T-helper 17 cell (primary cell): ENCODE data around the gene KDM5B. TPM values are rescaled to one million over a fixed set of nuclear protein-coding genes. Genes with fewer than 3 reads are reported as not detected.
A peak's percentile ranks its signal among the peaks of the same experiment; 100 is the strongest.

Source experiments
- ATAC-seq: fragments of 150-1000 bp; cut with Tn5 transposase; 2 replicates; pipeline ENCODE4 v1.10.0; 2021; ENCODE audit warnings: mild to moderate bottlenecking, moderate library complexity
- DNase-seq, 3 donors: peaks; one replicate each; pipeline versions ENCODE4 v3.0.0 to v3.0.0-alpha.2; 2020 to 2021
- H3K9me3 ChIP-seq: one replicate; pipeline ENCODE4 v1.7.0; 2013; ENCODE audit warnings: low read length, mild to moderate bottlenecking; ENCODE audit not compliant: control insufficient read depth, poor library complexity, severe bottlenecking
- H3K27ac Mint-ChIP-seq: one replicate; pipeline ENCODE4 v1.8.0; 2022; ENCODE audit warnings: mild to moderate bottlenecking, moderate library complexity, mixed read lengths
- H3K27me3 Mint-ChIP-seq: one replicate; pipeline ENCODE4 v1.8.0; 2022; ENCODE audit warnings: mixed read lengths
- H3K36me3 Mint-ChIP-seq: one replicate; pipeline ENCODE4 v1.8.0; 2022; ENCODE audit warnings: low read depth, mixed read lengths
- H3K4me1 Mint-ChIP-seq: one replicate; pipeline ENCODE4 v1.8.0; 2022; ENCODE audit warnings: mild to moderate bottlenecking, mixed read lengths
- H3K4me3 Mint-ChIP-seq: one replicate; pipeline ENCODE4 v1.8.0; 2022; ENCODE audit warnings: mild to moderate bottlenecking, moderate library complexity, mixed read lengths
- total RNA-seq, 4 donors: library from RNA in 2 of 4; stranded (reverse) in 2 of 4; gene quantifications; one replicate each; pipeline ENCODE4 v1.2.3 and lab custom pipeline; 2022 to 2026

Gene KDM5B
- total RNA-seq, 2 donors from 2014 or later: 64.2 to 76.2 TPM

DNA sequence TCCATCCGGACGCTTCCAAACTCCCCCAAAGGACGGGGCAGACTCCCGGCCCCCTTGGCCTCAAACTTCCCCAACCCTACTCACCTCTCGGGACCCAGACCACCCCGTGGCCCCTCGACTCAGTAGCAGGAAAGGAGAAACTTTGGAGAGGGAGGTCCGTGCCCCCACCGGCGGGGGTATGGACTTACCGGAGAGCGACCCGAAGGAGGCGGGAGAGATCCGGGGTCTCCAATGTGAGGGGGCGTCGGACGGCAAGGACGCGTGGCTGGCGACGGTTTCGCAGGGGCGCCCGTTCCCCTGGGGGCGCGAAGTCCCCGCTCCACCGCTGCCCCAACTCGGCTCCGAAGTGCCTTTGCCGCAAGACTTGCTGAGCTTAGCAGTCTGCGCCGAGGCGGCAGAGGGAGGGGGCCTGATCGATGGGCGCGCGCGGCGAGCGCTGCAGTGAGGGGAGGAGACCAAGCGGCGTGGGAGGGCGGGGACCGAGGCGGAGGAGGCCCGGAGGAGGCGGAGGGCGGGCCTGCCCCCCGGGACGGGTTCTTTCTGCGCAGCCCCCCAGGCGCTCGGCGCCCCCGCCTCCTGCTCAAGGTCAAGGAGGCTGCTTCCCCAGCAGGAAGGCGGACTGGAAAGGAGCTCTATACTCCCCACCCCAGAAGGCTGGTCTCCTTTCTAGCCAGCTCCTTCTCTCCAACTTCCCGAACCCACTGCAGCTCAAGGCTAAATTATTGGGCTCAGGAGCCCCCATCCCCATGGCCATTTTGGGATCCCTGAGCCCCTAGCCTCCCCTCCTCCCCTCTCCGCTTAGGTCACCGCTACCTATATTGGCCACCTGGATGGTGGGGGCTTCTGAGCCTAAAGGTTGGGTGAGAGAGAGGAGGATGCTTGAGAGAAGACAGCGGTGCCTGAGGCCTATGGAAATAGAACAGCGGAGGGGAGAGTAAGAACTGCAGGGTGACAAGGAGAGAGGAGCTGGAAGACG, 97.9 kb downstream of the KDM5B start, which contains the start of gene SYT2:
SYT2 (minus strand) TSS at position 385 of the 976 bp plus-strand sequence. CDS start 104,682 bp downstream, outside the sequence.
- Mint-ChIP-seq H3K4me3 (peak within 1 kb of the TSS; percentile 75), H3K27me3 (peaks cover 70% of the 10 kb centered on the region), H3K4me1 (no peaks in the 10 kb centered on the region), H3K27ac (no peak within 1 kb of the TSS), H3K36me3 (peaks cover 6% of the 10 kb centered on the region)
- no peaks in the 10 kb centered on the region for H3K9me3 ChIP-seq
- peak; percentile 54 for ATAC-seq
- no peak for DNase-seq

DNA sequence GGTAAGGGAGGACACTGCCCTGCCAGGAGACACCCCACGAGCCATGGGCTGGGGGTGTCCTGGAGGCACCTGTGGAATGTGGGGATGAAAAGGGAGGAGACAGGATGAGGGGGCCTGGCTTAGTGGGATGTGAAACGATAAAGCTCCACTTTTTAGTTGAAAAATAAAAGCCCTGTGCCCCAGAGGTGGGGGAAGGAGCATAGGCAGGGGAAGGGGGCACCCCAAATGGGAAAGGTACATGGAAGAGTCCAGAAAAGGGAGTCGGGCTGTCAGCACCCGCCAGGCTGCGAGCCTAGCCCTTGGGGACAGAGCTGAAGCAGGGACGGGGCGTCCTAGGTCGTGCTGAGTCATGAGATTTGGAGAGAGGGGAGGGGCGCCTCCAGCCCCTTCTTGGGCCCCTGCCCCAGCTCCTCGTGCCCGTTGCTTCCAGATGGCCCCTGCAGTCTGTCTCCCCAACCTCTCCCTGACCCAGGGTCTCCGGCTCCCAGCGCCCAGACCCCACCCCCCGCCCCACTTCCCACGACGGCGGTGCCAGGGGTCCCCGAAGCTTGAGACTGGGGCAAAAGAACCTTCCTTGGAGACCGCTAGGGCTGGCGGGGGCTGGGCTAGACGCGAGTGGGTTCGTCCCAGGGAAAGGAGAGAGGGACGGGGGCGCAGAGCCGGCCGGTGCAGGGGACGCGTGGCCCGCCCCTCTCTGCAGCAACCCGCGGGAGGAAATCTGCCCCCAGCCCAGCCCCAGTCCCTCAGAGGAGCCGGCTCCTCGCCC, 98.8 kb downstream of the KDM5B start:
- ATAC-seq (no peak), DNase-seq (no peak)
- peaks cover 6% of the 10 kb centered on the region for H3K36me3 Mint-ChIP-seq
- no peaks in the 10 kb centered on the region for H3K9me3 ChIP-seq
- H3K4me1 Mint-ChIP-seq: no peaks in the 10 kb centered on the region
- H3K27ac Mint-ChIP-seq: no peak overlapping the region
- peaks cover 70% of the 10 kb centered on the region for H3K27me3 Mint-ChIP-seq
- H3K4me3 Mint-ChIP-seq: peak overlapping the region; percentile 75

DNA sequence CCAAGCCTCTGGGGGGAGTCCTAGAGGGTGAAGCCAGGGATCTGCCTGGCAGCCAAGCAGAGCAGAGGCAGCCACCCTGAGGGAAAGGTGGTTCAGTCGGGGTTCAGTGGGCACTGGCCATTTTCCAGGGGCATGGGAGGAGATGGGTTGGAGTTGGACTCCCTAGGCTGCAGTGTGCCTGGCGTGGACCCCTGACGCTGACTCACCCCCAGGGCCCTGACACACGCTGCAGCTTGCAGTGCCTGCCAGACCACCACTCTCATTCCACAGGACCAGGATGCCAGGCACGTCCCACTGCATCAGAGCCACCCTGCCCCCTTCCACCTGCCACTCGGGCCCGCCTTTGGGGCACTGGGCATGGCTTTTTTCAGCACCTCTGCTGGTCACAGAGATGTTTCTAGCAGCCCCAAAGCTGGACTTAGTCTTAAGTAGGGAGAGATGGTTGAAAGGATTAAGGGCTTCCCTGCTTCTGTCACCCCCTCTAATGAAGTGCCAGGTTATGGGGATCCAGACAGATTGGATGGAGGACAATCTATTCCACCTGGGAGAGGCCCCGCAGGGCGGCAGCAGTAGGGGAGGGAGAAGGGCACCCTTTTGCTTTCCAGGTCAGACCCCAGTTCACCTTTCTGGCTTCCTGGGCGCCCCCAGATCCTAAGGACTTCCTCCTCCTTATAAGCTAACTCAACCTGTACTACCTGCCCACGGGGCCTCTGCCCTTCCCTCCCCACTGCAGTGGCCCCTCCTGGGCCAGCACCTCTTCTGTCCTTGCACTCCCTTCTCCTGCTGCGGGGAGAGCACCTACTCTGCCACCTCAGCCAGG, 99.6 kb downstream of the KDM5B start:
- Mint-ChIP-seq H3K27ac (no peak overlapping the region), H3K4me3 (peak overlapping the region; percentile 75), H3K27me3 (peaks cover 76% of the 10 kb centered on the region), H3K4me1 (no peaks in the 10 kb centered on the region), H3K36me3 (peaks cover 10% of the 10 kb centered on the region)
- no peak for ATAC-seq
- no peak for DNase-seq
- no peaks in the 10 kb centered on the region for H3K9me3 ChIP-seq

DNA sequence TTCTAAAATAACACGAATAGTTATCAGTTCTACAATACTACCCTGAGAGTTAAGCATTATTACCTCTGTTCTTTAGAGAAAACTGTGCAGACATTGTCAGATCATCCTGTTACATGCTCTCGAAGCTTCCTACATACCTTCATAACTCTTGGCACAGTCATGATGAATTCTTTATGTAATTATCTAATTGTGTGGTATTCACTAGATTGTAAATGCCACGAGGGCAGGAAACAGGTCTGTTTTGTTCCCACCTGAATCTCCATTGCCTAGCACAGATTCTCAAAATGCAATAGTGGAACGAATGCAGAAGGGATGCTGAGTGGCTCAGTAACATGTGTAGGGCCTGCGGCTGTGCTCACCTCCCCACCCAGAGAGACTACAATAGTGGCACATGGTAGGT, 101.4 kb downstream of the KDM5B start:
- DNase-seq: no peak
- no peaks in the 10 kb centered on the region for H3K4me1 Mint-ChIP-seq
- no peak overlapping the region for H3K27ac Mint-ChIP-seq
- H3K27me3 Mint-ChIP-seq: peaks cover 75% of the 10 kb centered on the region
- no peak overlapping the region for H3K4me3 Mint-ChIP-seq
- peaks cover 12% of the 10 kb centered on the region for H3K36me3 Mint-ChIP-seq
- no peaks in the 10 kb centered on the region for H3K9me3 ChIP-seq
- no peak for ATAC-seq

DNA sequence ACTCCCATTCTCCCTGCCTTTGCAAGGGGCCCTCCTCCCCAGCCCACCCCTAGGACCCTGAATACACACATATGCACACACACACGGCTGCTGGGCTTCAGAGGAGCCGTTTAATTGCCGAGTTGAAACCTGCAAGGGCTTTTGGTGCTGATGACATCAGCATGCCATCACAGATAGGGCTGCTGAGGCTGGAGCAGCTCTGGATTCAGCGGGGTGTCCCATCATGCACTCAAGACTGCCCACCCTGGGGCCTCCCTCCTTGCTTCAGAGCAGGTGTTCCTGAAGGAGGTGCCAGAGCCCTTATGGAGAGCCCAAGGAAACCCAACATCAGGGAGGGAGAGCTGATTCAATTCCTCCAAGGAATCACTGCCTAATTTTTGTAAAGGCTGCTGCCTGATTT, 103.6 kb downstream of the KDM5B start:
- Mint-ChIP-seq H3K4me3 (no peak overlapping the region), H3K36me3 (peaks cover 8% of the 10 kb centered on the region), H3K4me1 (no peaks in the 10 kb centered on the region), H3K27me3 (peaks cover 60% of the 10 kb centered on the region), H3K27ac (no peak overlapping the region)
- no peak for ATAC-seq
- DNase-seq: no peak
- no peaks in the 10 kb centered on the region for H3K9me3 ChIP-seq

DNA sequence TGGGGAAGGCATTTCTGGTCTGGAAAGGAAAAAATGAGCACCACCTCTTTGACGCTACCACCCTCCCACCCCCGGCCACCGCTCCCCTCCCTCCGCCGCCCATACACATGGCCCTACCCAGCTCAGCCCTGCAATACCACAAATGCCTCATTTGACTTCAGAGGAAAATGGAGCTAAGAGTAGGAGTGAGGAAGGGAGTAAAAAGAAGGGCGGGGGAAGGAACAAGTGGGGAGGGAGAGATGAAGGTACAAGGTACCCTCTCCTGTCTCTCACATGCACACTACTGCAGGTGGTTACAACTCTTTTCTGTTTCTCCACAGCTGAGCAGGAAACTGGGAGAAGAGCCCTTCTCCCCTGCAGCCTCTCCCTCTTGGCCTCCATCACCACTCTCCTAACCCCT, 105.0 kb downstream of the KDM5B start:
- no peak for ATAC-seq
- Mint-ChIP-seq H3K27ac (no peak overlapping the region), H3K36me3 (peaks cover 6% of the 10 kb centered on the region), H3K4me3 (no peak overlapping the region), H3K4me1 (peaks cover 5% of the 10 kb centered on the region), H3K27me3 (peaks cover 53% of the 10 kb centered on the region)
- DNase-seq: no peak
- H3K9me3 ChIP-seq: no peaks in the 10 kb centered on the region

DNA sequence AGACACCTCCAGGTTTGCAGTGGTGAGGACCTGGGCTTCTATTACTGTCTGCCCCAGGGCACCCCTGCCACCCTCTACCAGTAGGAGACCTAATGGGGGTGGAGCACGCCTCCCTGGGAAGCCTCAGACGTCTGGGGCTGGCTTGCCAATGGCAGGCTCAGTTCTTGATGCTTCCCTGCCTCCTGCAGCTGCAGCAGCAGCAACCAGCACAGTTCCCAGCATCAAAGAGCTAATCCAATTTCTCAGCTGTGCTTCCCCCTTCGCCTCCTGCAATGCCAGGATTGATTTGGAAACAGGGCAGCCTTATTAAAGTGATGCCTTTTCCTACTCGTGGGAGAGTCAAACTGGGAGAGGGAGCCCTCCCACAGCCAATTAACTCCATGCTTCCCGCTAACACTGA, 106.1 kb downstream of the KDM5B start:
- Mint-ChIP-seq H3K4me3 (no peak overlapping the region), H3K4me1 (peaks cover 6% of the 10 kb centered on the region), H3K27me3 (peaks cover 49% of the 10 kb centered on the region), H3K27ac (no peak overlapping the region), H3K36me3 (peaks cover 6% of the 10 kb centered on the region)
- ATAC-seq (no peak), DNase-seq (no peak)
- no peaks in the 10 kb centered on the region for H3K9me3 ChIP-seq

DNA sequence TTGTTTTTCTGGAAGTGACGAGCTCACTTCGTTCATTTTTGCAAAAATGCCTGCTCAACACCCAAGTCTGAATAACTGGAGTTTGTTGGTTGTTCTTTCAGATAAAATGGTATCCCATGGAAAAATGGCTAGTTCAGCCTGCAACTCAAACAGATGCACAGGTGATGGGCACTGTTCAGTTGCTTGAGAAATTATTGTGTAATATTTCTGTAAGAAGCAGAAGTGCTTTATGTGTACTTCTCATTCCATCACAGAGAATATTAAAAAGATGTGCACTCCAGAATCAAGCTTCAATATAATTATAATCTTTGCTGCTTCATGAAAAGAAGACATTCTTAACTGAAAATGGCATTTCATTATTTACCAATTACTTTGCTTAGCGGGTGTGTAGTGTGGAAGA, 107.0 kb downstream of the KDM5B start:
- Mint-ChIP-seq H3K27me3 (peaks cover 48% of the 10 kb centered on the region), H3K4me3 (no peak overlapping the region), H3K36me3 (peaks cover 6% of the 10 kb centered on the region), H3K27ac (no peak overlapping the region), H3K4me1 (peaks cover 6% of the 10 kb centered on the region)
- H3K9me3 ChIP-seq: no peaks in the 10 kb centered on the region
- DNase-seq (no peak), ATAC-seq (no peak)

DNA sequence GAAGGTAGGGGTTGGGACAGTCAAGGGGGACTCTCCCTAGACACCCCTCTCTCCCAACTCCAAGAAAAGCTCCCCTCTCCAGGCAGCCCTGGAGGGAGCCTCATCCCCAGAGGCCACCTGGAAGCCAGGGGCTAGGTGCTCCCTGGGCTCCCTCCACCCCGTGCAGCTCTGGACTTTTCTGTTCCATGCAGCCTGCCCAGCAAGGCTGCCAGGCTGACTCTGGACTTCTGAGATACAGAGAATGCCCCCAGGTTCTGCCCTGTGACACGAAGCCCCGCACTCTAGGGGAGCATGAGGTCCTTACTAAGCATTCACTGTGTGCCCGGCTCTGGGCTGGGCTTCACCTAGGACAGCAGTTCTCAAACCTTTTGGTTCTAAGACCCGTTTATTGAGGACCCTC, 108.2 kb downstream of the KDM5B start:
- H3K4me3 Mint-ChIP-seq: no peak overlapping the region
- peaks cover 6% of the 10 kb centered on the region for H3K4me1 Mint-ChIP-seq
- ATAC-seq (no peak), DNase-seq (no peak)
- H3K9me3 ChIP-seq: no peaks in the 10 kb centered on the region
- peaks cover 6% of the 10 kb centered on the region for H3K36me3 Mint-ChIP-seq
- H3K27me3 Mint-ChIP-seq: peaks cover 48% of the 10 kb centered on the region
- H3K27ac Mint-ChIP-seq: no peak overlapping the region

DNA sequence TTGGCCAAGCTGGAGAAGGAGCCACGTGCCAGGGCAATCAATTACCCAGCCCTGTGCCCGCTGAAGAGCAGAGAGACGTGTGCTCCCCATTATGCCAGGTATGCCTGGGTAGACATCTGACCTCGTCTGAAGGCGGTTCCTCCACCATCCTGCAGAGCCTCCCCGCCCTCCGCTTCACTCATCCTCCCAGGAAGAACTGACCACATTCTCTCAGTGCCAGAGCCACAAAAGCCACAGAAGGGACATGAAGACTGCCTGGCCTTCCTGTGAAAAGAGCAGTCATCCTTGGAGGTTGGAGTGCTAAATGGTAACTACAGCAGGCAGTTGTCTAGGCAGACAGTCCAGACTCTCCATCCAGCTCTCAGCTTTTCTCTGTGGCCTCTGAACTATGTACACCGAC, 109.9 kb downstream of the KDM5B start:
- no peak overlapping the region for H3K4me3 Mint-ChIP-seq
- no peaks in the 10 kb centered on the region for H3K36me3 Mint-ChIP-seq
- peaks cover 6% of the 10 kb centered on the region for H3K4me1 Mint-ChIP-seq
- peaks cover 42% of the 10 kb centered on the region for H3K27me3 Mint-ChIP-seq
- no peaks in the 10 kb centered on the region for H3K9me3 ChIP-seq
- no peak overlapping the region for H3K27ac Mint-ChIP-seq
- DNase-seq (no peak), ATAC-seq (no peak)

DNA sequence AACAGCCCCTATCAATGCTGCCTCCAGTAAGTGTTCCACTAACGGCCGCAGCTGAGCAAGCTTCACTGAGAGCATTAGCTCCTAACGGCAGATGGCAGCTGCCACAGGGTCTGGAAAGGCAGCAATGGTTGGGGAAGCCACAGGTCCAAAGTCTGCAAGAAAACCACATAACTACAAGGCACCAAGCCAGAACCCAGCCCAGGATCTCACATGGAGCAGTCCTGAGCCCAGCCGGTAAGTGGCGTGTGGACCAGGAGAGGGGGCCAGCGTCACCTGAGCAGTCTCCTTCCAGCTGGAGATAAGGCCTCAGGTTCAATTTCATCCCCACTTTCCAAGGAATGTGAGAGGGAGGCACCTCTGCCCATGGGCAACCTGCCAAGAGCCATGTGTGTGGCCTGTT, 111.2 kb downstream of the KDM5B start:
- ATAC-seq (no peak), DNase-seq (no peak)
- H3K4me3 Mint-ChIP-seq: no peak overlapping the region
- H3K4me1 Mint-ChIP-seq: peaks cover 6% of the 10 kb centered on the region
- H3K9me3 ChIP-seq: no peaks in the 10 kb centered on the region
- H3K27me3 Mint-ChIP-seq: peaks cover 35% of the 10 kb centered on the region
- no peak overlapping the region for H3K27ac Mint-ChIP-seq
- no peaks in the 10 kb centered on the region for H3K36me3 Mint-ChIP-seq

DNA sequence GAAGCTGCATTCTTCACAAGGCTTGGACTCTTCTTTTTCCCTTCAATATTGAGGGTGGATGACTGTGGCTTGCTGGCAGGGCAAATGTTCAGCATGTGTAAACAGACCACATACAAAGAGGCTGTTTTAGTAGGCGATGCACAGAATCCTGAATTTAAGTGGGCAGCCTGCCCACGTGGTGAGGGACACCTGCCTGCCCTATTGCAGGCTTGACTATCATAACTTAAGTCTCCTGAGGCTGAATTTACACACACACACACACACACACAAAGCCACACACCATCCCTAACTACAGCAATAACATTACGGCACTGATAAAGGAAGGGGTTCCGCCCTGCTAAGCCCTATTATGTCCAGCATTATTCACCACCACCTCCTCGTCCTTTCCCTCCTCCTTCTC, 113.9 kb downstream of the KDM5B start:
- no peak overlapping the region for H3K27ac Mint-ChIP-seq
- no peaks in the 10 kb centered on the region for H3K9me3 ChIP-seq
- no peaks in the 10 kb centered on the region for H3K36me3 Mint-ChIP-seq
- H3K4me3 Mint-ChIP-seq: no peak overlapping the region
- H3K27me3 Mint-ChIP-seq: peaks cover 37% of the 10 kb centered on the region
- no peak for DNase-seq
- no peak for ATAC-seq
- peaks cover 6% of the 10 kb centered on the region for H3K4me1 Mint-ChIP-seq
